ENCODE results near the gene CHN2. TPM values are rescaled to one million over a fixed set of nuclear protein-coding genes. Genes with fewer than 3 reads are reported as not detected.

The CHN2 gene
- polyA plus RNA-seq (2011; rRNA removed) (not detected in 2 replicates), polyA minus RNA-seq (2011; rRNA and poly(A)+ RNA removed) (not detected in 2 replicates)

DNA sequence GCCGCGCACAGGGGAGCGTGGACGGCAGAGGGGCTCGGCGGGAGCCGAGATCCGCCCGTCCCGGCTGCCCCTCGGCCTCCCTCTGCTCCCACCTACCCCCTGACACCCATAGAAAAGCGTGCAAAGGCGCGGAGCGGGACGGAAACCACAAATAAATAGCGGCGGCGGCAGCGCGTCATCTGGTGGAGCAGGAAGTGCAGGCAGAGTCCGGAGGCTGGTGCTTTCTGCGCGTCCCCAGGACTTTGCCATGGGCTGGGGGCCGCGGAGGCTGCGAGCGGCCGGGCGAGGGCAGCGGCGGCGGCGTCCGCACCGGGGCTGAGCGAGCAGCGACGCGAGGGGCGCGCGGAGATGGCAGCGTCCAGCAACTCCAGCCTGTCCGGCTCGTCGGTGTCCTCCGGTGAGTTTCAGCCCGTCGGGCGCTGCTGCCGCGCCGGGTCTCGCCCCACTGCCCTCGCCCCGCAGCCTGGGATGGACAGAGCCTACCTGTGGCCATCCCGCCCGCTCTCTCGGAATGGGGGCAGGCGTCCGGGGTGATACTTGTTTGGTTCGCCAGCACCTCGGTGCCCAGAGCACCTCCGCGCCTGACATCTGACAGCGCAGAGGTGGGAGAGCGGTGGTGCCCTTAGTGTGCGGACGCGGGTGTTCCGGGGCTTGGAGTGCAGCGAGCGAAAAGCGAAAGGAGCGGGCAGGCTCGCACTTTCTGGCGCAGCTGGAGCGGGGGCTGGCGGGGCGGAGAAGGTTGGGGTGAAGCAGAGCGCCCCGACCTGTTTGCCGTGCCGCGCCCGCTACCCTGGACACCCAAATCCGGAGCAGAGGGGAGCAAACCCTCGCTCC, at the start of gene CHN2:
TSS of gene CHN2 (plus strand) at position 182 of the 834 bp plus-strand sequence.
- DNase-seq (ENCODE audit: low read depth, low spot score): no peak
- peaks cover 33% of the 10 kb centered on the region for H3K27me3 ChIP-seq (ENCODE audit: control insufficient read depth, insufficient read depth, low read length)
- TF ChIP-seq, protein P1, sequence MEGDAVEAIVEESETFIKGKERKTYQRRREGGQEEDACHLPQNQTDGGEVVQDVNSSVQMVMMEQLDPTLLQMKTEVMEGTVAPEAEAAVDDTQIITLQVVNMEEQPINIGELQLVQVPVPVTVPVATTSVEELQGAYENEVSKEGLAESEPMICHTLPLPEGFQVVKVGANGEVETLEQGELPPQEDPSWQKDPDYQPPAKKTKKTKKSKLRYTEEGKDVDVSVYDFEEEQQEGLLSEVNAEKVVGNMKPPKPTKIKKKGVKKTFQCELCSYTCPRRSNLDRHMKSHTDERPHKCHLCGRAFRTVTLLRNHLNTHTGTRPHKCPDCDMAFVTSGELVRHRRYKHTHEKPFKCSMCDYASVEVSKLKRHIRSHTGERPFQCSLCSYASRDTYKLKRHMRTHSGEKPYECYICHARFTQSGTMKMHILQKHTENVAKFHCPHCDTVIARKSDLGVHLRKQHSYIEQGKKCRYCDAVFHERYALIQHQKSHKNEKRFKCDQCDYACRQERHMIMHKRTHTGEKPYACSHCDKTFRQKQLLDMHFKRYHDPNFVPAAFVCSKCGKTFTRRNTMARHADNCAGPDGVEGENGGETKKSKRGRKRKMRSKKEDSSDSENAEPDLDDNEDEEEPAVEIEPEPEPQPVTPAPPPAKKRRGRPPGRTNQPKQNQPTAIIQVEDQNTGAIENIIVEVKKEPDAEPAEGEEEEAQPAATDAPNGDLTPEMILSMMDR (IDR thresholded peaks at IDR 0.05; ENCODE audit: low read depth, low read length): no peak
- no peak within 1 kb of the TSS for H3K27ac ChIP-seq (ENCODE audit: low read depth, low read length)
- ChIA-PET POLR2A (no interaction called here), CTCF (interaction anchor here (0.7 to 1.0 kb wide), 2 partner anchors 26 to 214 kb away, joined by 3 to 6 read pairs; no protein-coding TSS in a partner anchor)
- peak within 1 kb of the TSS; percentile 41 for H3K4me3 ChIP-seq (ENCODE audit: low read depth, low read length)
- no peaks in the 10 kb centered on the region; the same call in 1 of the 2 replicates for H3K9me3 ChIP-seq (ENCODE audit: control insufficient read depth, insufficient read depth, low read length)

DNA sequence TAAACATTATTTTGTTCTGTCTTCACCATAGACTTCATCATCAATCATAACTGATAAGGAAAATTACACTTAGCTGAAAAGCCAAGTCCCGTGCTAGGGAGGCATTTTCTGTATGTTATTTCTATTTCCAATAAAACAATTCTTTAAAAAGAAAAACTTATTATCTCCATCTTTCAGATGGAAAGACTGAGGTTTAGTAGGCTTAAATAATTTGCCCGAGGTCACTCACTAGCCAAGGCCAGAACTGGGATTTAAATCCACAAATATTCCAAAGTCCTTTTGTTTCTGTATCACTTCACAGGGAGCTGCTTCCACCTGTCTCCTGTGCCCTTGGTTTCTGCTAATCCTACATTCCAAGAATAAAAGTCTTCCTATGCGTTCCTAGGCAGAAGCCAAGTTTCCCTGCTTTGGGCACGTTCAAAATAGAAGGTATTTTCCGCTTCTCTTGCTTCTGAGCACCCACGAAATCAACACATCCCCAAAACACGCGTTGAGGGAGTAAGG, 49.0 kb upstream of the CHN2 start:
- CTCF ChIA-PET: interaction anchor here (1.4 kb wide), 1 partner anchor 224 kb away, joined by 5 read pairs; no protein-coding TSS in a partner anchor
- H3K27me3 ChIP-seq (ENCODE audit: control insufficient read depth, insufficient read depth, low read length): peaks cover 16% of the 10 kb centered on the region

DNA sequence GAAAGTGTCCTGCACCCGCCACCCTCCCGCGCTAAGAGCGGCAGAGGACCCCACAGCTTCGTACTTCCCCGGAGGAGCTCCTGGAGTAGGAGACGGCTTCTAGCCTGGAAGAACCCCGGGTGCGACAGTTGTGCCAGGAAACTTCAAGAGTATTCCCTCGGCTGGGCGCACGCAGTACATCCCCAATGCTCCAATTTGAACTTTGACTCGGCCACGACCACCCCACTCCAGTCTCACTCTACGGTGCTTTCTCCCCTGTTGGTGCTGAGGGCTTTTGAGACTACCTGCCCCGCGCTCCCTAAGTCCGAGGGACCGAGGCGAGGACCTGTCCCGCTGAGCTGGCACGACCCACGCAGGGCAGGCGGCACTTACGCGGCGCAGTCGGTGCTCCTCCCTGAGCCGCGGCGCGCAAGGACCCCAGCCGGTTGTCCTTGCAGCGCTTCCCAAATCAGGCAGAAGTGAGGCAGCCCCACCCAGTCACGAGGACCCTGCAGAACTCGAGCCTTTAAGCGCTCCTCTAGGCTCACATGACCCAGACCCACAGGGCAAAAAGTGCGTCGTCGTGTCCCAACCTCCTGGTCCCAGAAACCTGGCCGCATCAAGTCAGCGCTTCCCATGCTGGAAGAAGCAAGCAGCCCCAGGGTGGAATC, 48.4 kb upstream of the CHN2 start, which contains the start of gene CPVL:
TSS of gene CPVL (minus strand) at position 481 of the 650 bp plus-strand sequence. CDS start 25,476 bp downstream, outside the sequence.
- CTCF ChIA-PET: interaction anchor here (0.6 to 1.4 kb wide), 3 partner anchors 48 to 224 kb away, joined by 3 to 5 read pairs (median 3); no protein-coding TSS in a partner anchor
- Histone ChIP-seq H3K27ac (ENCODE audit: low read depth, low read length) (no peak within 1 kb of the TSS), H3K9me3 (ENCODE audit: control insufficient read depth, insufficient read depth, low read length) (no peaks in the 10 kb centered on the region), H3K27me3 (ENCODE audit: control insufficient read depth, insufficient read depth, low read length) (peaks cover 16% of the 10 kb centered on the region), H3K4me3 (ENCODE audit: low read depth, low read length) (no peak within 1 kb of the TSS)
- POLR2A ChIA-PET: no interaction called here
- no peak for DNase-seq (ENCODE audit: low read depth, low spot score)
- TF ChIP-seq, protein P1 (IDR thresholded peaks at IDR 0.05; ENCODE audit: low read depth, low read length): no peak

More for the DNA sequence above, 49.0 kb upstream of the CHN2 start:
- TF ChIP-seq, protein P1 (IDR thresholded peaks at IDR 0.05; ENCODE audit: low read depth, low read length): no peak
- POLR2A ChIA-PET: no interaction called here
- Histone ChIP-seq H3K27ac (ENCODE audit: low read depth, low read length) (no peak overlapping the region), H3K9me3 (ENCODE audit: control insufficient read depth, insufficient read depth, low read length) (no peaks in the 10 kb centered on the region), H3K4me3 (ENCODE audit: low read depth, low read length) (no peak overlapping the region)
- DNase-seq (ENCODE audit: low read depth, low spot score): no peak

DNA sequence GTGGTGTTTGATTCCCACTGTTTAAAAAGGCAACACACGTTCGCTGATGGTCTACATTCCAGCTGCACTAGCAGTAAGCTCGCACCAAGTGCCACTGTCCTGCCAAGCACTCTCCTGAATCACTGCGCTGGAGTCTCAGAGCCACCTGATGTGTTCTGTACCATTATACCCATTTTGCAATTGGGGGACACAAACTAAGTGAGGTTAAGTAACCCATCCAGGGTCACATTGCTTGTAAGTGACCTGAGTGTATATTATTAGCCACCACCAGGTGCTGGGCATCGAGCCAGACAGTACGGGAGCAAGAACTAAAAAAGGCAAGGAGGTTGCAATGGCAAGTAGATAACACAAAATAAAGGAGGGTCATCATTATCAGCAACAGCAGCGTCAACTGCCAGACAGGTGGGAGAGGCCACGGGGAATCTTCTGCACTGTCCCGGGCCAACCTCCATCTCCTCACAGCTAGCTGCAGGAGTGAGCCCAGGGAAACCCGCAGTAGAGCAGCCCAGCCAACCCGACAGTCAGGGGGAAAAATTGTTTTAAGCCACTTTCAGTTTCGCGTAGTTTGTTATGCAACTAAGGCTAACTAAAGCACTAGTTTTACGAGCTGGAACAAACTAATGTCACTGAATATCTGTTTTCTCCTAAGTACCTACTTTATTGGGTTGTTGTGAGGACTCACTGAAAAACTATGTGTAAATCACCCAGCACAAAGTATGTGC, 47.5 kb upstream of the CHN2 start:
- TF ChIP-seq, protein P1 (IDR thresholded peaks at IDR 0.05; ENCODE audit: low read depth, low read length): no peak
- Histone ChIP-seq H3K27ac (ENCODE audit: low read depth, low read length) (no peak overlapping the region), H3K4me3 (ENCODE audit: low read depth, low read length) (no peak overlapping the region), H3K9me3 (ENCODE audit: control insufficient read depth, insufficient read depth, low read length) (no peaks in the 10 kb centered on the region), H3K27me3 (ENCODE audit: control insufficient read depth, insufficient read depth, low read length) (peaks cover 16% of the 10 kb centered on the region)
- DNase-seq (ENCODE audit: low read depth, low spot score): no peak
- ChIA-PET CTCF (interaction anchor here (0.6 kb wide), 2 partner anchors 49 to 56 kb away, joined by 3 read pairs; no protein-coding TSS in a partner anchor), POLR2A (no interaction called here)

Data from AG04450 (cell line).